NCI-H146 treated with DMSO at 0.1 percent for 48 hours (cell line): ENCODE data around the gene RPL37A.
"Not testable (repeated sequence)": the region's sequence is repeated elsewhere in the genome, so short reads cannot be mapped to it uniquely, and the experiment has no call there.

Source experiments
- DNase-seq: peaks from one replicate; lab custom pipeline; 2025; ENCODE audit not compliant: unreplicated experiment; lab: John Stamatoyannopoulos, UW

RPL37A gene

GRCh38 chr2:216516730-216517350 lies 18.2 kb downstream of the RPL37A start:
- peak; percentile 42 for DNase-seq

DNA sequence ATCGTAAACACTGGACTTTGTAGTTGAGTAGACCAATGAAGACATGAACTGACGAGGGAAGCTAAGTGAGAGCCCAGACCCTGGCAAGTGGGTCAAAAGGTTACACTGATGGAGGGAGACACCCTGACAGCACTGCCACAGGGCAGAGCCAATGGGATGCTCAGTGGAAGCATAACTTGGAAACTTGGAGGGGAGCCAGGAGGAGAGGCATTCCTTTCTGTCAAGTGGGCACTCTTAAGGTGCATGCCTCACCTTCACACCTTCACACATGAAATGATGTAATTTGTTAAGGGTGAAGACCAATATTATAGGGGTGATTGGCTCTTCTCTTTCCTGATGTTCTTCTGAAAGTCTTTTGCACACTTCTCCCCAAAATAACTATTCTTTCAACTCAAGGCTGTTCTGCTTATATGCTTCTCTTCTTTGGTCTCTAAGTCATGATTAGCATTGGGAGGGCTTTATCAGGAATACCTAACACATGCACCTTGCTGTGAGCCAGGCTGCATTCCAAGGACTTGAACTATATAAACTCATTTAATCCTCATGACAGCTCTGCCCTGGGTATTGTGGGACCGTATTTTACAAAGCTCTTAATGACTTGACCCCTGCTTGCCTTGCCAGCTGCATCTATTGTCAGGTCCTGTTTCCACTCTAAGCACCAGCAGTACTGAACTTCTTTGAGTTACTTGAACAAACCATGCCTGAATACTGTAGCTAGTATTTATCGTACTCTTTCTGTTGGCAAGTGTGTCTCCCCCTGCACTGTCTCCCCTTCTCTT lies 19.0 kb downstream of the RPL37A start:
- DNase-seq: peak; percentile 3

DNA sequence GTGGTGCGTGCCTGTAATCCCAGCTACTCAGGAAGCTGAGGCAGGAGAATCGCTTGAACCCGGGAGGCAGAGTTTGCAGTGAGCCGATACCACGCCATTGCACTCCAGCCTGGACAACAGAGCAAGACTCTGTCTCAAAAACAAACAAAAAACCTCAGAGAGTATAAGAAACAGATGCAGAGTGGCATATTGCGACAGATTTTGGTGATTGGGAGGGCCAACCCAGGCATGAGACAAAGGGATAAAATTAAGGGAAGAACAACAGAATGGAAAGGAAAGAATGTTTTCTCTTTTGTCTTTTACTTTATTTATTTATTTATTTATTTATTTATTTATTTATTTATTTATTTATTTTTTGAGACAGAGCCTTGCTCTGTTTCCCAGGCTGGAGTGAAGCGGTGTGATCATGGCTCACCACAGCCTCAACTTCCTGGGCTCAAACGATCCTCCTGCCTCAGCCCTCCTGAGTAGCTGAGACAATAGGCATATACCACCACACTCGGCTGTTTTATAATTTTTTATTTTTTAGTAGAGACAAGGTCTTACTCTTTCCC lies 20.0 kb downstream of the RPL37A start:
- not testable (repeated sequence) for DNase-seq

DNA sequence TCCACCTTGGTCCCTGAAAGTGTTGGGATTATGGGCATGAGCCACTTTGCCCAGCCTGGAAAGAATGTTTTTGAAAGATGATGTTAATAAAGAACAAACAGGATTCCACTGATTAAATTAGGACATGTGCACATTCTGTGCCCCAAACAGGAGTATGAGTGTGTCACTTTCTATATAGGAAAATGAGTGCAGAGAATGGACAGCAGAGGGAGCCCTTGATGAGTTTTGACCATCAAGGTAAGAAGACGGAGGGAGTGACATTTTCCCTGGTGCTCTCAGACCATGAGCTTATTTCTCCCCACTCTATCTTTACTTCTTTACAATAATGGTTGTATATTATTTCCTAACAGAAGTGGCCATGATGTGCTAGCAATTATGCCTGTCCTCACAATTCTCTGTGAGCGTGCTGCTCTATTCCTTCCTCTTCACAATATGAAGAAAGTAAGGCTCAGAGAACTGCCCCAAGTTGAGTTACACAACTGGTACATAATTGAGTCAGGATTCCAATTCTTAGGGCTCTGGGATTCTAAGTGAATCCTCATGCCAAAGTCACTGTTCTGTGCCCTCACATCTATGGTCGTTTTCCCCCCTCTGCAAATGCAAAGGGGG lies 20.6 kb downstream of the RPL37A start:
- peak; percentile 61 for DNase-seq

- DNase-seq: no peak
Observed at GRCh38 chr2:216520112-216520511, 21.5 kb downstream of the RPL37A start.

GRCh38 chr2:216522892-216523502 lies 24.4 kb downstream of the RPL37A start:
- no peak for DNase-seq

DNA sequence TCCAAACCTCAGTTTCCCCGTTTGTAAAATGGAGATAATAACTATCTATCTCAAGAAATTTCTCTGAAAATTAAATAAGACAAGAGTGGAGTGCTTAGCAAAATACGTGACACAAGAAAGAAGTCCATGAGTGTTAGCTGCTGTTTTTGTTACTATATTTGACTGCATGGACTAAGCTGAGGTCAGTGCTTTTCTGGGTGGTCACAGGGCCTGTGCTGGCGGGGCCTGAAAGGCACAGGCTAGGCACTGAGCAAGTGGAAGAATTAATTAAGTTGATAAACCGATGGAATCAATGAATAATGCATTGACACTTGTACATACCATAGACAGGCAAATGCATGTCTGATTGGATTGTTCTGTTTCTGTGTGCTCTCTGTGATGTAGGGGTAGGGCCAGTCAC lies 27.3 kb downstream of the RPL37A start:
- no peak for DNase-seq

DNA sequence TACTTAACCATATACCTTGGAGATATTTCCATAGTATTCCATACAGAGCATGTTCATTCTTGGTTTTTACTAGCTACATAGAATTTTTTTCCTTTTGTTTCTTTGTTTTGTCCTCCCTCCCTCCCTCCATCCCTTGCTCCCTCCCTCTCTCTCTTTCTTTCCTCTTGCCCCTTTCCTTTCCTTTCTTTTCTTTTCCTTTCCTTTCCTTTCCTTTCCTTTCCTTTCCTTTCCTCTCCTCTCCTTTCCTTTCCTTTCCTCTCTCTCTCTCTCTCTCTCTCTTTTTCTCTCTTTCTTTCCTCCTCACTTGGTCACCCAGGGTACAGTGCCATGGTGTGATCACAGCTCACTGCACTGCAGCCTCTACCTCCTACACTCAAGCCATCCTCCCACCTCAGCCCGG lies 28.3 kb downstream of the RPL37A start:
- no peak for DNase-seq

GRCh38 chr2:216527600-216527999 lies 29.0 kb downstream of the RPL37A start:
- DNase-seq: no peak

- no peak for DNase-seq
Observed at GRCh38 chr2:216532562-216532961, 33.9 kb downstream of the RPL37A start.

DNA sequence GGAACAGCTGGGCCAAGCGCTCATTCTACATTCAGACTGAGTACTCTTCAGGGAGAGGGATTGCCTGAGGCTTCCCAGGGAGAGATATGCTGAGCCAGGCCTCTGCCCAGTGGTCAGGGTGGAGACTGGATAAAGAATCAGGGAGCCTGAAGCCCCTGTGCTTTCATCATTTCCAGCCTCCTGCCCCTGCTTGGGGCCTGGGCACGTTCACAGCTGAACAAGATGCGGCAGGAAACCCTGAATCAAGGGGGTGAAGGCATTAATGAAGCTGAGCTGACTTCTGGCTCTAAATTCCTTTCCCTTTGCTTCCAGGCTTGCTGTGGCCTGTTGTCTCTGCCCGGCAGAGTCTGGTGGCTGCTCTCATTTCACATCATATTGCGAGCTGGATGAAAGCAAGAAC lies 35.0 kb downstream of the RPL37A start:
- DNase-seq: no peak

GRCh38 chr2:216534809-216535208 lies 36.2 kb downstream of the RPL37A start:
- DNase-seq: no peak

- no peak for DNase-seq
Observed at GRCh38 chr2:216535454-216535995, 36.9 kb downstream of the RPL37A start.

DNA sequence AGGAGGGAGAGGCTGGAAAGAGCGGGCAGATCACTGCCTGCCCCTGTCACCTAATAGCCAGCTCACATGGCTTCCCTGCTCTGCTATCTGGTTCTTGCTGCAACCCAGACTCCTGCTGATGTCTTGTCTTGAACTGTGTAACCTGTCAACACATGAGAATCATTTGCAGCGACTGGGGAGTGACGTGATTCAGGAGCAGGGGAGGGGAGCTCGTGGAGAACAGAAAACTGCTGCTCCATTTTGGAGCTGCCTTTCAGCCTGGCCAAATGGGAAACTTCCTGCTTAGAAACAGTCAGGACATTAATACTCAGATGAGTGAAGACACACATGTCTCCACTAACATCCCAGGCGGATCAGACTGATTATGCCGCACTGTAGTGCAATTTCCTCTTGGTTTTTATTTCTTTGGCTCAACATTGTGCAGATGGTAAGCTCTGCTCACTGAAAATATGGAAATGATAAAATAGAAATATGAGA lies 38.1 kb downstream of the RPL37A start:
- DNase-seq: no peak

GRCh38 chr2:216537366-216537765 lies 38.7 kb downstream of the RPL37A start:
- DNase-seq: no peak

GRCh38 chr2:216538538-216538937 lies 39.9 kb downstream of the RPL37A start:
- DNase-seq: no peak

DNA sequence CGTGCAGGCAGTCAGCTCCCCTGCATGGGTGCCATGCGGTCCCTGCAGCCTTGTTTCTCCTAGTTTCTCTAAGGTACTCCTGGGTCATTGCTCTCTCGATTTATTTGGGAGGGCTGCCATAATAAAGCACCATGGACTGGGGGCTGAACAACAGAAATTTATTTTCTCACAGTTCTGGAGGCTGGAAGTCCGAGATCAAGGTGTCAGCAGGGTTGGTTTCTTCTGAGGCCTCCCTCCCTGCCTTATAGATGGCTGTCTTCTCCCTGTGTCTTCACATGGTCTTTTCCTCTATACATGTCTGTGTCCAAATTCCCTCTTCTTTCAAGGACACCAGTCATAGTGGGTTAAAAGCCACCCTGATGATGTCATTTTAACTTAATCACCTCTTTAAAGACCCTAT lies 40.5 kb downstream of the RPL37A start:
- DNase-seq: no peak

- peak; percentile 43 for DNase-seq
Observed at GRCh38 chr2:216539791-216540241, 41.2 kb downstream of the RPL37A start.

DNA sequence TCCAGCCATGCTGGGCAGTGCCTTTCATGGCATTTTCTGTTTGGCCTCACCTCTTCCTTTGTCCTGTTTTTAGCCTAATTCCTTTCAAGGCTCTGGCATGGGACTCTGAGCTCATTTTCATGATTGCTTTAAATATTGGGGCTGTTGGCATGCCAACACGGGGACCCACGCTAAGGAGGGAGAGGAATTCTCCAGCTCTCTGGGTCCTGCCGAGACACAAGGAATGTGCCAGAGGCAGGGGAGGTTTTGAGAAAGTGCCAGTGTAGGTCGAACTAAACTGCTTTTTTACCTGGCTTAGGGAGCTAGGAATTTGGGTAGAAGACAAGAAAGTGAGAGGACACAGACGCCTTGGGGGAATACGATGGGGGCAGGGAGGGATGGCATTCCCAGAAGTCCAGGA lies 42.3 kb downstream of the RPL37A start:
- no peak for DNase-seq

DNA sequence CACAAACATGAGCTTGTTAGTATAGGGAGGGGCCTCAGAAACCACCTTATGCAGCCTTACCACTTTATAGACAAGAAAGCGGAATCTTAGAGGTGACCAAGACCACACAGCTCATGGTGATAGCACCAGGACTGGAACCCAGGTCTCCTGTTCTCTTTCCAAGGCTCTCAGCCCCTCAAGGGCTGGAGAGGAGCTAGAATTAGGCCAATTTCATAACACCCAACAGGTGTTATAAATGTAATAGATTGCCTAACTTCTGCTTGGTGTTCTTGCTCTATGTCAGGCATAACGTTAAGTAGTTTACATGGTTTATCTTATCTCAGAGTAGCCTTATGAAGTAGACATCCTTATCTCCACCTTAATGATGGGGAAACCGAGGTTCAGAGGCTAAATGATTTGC lies 42.9 kb downstream of the RPL37A start:
- DNase-seq: no peak

GRCh38 chr2:216545359-216545758 lies 46.7 kb downstream of the RPL37A start:
- no peak for DNase-seq
